Stimulated activated CD8-positive, alpha-beta memory T cell treated with anti-CD3 and anti-CD28 coated beads, Interleukin-4, amount 100 ng/mL, for 1 hour (primary cell): ENCODE data around the gene EGFL7.

Experiments
- DNase-seq, 2 donors: peaks; one replicate each; pipeline ENCODE4 v3.0.0-alpha.2; 2020; ENCODE audit warnings: low read depth in 2 of 2, low spot score in 1 of 2

Gene EGFL7

GRCh38 chr9:136684799-136685198, 22.1 kb downstream of the EGFL7 start:
- DNase-seq, result no peak

DNA sequence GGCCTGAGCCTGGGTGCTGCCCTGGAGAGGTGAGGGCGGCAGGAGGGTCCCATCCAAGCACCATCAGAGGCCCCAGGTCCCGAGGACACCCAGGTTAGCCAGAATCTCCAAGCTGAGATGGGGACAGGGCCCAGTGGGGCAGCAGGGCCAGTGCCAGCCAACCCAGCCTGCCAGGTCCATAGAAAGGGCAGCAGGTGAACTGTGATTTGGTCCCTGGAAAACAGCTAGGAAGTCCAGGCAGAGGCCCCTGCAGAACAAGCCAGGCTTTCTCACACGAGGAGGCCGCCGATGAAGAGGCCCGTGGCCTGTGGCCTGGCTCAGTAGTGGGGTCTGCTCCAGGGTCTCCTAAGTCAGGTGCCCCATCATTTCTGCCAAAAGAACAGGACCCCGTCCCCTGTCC, 22.5 kb downstream of the EGFL7 start:
- DNase-seq, result no peak

GRCh38 chr9:136685790-136686533, 23.2 kb downstream of the EGFL7 start:
- no peak for DNase-seq

DNA sequence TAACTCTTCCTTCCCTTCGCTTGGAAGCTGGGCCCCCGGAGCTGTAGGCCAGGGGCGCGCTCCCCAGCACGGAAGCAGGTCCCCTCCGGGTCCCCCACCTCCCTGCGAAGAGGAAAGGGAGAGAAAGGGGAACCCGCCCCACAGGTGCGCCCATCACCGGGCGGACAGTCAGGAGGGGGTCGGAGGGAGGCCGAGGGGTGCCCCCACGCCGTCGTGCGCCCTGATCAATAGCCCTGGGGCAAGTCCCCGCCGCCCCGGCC, 23.7 kb downstream of the EGFL7 start:
- DNase-seq, result no peak

DNA sequence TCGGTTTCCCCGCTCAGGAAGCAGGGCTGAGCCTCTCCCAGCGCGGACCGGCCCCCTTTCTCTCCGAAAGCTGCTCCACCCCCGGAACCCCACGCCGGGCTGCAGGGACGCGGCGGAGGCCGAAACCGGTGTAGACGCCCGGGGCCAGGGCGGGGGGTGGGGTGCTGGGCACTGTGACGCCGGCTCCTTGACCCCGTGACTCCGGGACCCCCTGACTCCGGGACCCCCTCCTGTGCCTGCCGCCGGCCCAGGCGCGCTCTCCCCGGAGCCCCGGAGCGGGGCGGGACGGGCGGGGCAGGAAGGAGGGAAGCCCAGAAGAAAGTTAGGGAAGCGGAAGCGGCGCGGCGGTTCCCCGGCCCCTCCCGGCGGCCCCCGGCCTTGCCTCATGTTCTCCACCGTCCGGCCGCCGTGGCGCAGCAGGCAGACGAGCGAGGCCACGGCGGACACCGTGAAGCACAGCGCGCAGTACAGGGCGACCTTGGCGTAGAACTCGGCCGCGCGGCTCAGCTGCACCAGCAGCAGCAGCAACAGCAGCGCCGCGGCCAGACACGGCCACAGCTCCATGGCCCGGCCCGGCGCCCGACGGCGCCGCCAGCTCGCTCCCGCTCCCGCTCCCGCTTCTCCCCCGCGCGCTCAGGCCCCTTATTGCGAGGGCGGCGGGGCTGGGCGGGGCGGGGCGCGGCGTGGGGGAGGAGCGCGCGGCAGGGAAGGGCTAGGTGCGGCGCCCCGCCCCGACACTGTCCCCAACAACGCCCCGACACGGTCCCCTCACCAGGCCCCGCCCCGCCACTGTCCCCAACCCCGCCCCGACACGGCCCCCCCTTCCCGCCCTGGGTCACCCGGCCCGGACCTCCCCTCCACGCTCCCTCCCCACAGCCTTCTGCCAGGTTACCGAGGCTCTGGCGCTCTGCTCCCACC, 24.3 kb downstream of the EGFL7 start, which contains the start of gene AGPAT2:
Gene AGPAT2, minus strand, starts transcription at position 664 of the 918 bp plus-strand sequence. Its CDS starts 100 bp downstream, at position 564.
- DNase-seq, result peak; percentile 20 to 31

GRCh38 chr9:136687721-136688223, 25.1 kb downstream of the EGFL7 start:
- no peak for DNase-seq

- DNase-seq, result no peak
These were observed 25.8 kb downstream of the EGFL7 start for GRCh38 chr9:136688274-136689107.

GRCh38 chr9:136689108-136689460, 26.4 kb downstream of the EGFL7 start:
- DNase-seq, result no peak

- DNase-seq, result no peak
These were observed 27.5 kb downstream of the EGFL7 start for GRCh38 chr9:136690104-136690805.

- DNase-seq, result no peak
These were observed 28.1 kb downstream of the EGFL7 start for GRCh38 chr9:136690806-136691261.

DNA sequence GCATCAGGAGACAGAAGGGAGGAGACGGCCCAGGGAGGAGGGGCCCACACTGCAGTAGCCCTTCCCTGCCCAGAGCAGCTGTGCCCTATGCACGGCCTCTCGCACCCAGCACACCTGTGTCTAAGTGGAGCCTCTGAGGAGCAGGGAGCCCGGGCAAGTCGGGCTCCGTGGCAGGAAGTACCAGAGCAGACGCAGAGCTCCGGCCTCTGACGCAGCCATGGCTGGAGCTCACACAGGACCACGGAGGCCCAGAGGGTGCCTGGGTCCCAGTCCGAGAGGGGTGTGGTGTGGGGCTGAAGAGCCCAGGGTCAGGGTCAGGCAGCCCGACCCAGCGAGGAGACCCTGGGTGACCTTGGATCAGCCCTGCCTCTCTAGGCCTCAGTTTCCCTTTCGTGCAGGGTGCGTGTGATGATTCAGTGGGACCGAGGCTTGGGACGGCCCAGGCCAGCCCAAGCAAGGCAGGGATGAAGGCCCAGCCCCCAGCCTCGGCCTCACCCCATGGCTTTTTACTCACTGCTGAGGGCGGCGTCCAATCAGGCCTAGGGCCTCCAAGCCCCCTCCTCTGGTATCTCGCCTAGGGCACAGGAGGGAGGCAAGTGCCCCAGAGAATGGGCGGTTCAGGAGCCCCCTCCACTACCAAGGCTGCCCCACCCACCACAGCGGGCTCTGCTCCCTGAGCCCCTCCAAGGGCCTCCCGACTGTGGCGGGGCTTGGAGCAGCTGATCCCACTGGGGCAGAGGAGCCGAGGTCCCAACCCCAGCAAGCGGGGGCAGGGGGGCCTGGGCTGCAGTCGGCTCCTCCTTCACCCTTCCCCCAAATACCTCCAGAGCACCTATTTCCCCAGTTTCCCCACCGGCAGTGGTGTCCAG, 28.8 kb downstream of the EGFL7 start:
- no peak for DNase-seq

DNA sequence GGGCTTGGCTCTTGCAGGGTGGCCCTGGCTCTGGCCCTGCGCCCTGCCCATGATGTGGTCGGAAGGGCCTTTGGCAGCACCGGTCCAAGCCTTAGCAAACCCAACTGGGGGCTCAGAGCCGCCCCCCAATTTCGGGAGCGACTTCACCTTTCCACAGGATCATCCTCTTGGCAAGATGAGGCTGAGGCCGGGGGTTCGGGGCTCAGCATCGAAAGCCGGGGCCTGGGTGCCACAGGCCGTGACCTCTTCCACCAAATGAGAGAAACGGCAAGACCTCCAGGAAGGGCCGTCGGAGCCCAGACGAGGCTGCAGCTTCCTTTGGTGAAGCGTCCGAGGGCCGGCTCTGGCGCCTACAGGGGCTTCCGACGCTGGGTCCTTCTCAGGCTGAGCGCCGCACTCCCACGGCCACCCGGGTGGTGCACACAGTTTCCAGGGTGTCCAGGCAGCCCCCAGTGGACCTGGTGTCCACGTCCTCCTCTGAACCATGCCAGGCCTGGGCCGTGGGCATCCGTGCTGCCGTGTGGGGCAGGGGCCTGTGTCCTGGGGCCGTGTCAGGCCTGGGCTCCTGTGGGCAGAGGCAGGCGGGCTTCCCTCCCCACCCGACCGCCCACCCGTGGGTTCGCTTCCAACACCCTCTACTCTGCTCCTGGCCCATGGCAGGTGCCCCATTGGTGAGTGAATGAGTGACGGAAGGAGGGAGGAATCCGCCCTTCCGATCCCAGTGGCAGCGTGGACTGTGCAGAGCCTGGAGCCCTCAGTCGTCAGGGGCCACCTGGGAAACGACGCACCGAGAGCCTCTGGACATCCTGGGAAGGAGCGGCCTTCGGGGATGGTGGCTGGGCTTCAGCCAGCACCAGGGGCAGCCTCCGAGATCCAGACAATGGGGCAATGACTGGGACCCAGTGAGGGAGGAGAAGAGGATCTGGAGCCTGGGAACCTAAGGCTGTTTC, 29.7 kb downstream of the EGFL7 start:
- DNase-seq, result no peak

GRCh38 chr9:136693135-136693489, 30.4 kb downstream of the EGFL7 start:
- no peak for DNase-seq

GRCh38 chr9:136693490-136694162, 30.9 kb downstream of the EGFL7 start:
- no peak for DNase-seq

DNA sequence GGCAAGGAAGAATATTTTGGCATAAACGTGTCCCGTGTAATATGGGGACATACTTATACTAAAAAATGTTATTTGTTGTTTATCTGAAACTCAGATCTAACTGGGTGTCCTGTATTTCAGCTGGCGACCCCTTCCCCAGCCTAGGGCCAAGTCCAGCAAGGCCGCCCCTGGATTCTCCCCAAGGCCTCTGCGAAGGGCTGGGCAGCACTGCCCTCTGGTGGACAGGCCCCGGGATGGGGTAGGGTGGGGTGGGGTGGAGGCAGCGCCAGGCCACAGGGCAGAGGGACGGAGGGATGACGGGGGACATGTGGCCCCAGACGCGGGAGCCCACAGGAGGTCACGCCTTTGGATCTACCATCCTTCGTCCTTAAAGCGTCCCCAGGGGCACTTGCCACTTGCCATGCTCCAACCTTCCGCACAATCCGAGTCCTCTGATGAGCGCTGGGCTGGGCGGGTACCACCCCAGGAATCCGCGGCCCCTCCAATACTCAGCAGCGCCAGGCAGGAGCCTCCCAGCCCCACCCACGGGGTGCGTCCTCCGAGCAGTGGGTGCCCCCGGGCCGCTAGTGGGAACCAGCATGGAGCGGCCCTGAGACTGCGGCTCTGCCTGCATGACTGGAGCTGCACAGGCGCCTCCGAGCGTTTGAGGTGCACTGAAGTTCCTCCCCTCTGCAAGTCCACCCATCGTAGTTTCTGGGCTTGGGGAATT, 31.6 kb downstream of the EGFL7 start:
- DNase-seq, result no peak

GRCh38 chr9:136694872-136695247, 32.1 kb downstream of the EGFL7 start:
- DNase-seq, result no peak

- no peak for DNase-seq
These were observed 32.7 kb downstream of the EGFL7 start for GRCh38 chr9:136695435-136695895.
